Muscle layer of colon (tissue), 2 donors: ENCODE measurements around the gene MTTP.

Experiments used
- H3K27ac ChIP-seq: one replicate; pipeline ENCODE4 v1.7.0; 2013; ENCODE audit warnings: low read depth, mild to moderate bottlenecking, low read length, moderate library complexity
- H3K27me3 ChIP-seq, 2 donors: one replicate each; pipeline ENCODE4 v1.7.0; 2013; ENCODE audit warnings: low read length in 2 of 2, mild to moderate bottlenecking in 2 of 2; ENCODE audit not compliant: insufficient read depth in 2 of 2, control insufficient read depth in 1 of 2
- H3K36me3 ChIP-seq: one replicate; pipeline ENCODE4 v1.7.0; 2013; ENCODE audit warnings: mild to moderate bottlenecking, low read length; ENCODE audit not compliant: insufficient read depth
- H3K4me1 ChIP-seq: one replicate; pipeline ENCODE4 v1.7.0; 2013; ENCODE audit warnings: mild to moderate bottlenecking, low read length; ENCODE audit not compliant: insufficient read depth
- H3K4me3 ChIP-seq, 2 donors: one replicate each; pipeline ENCODE4 v1.7.0; 2013; ENCODE audit warnings: low read length in 2 of 2, low read depth in 1 of 2, mild to moderate bottlenecking in 1 of 2, moderate library complexity in 1 of 2
- H3K9ac ChIP-seq: one replicate; pipeline ENCODE4 v1.7.0; 2013; ENCODE audit warnings: low read length
- H3K9me3 ChIP-seq: one replicate; pipeline ENCODE4 v1.7.0; 2013; ENCODE audit warnings: mild to moderate bottlenecking, low read length
- donor health status: abdominal sarcoma.
- donor health status: Adenocarcinoma of cecum.

MTTP gene

GRCh38 chr4:99645036-99645435 is 70.4 kb downstream of the MTTP start:
- Histone ChIP-seq H3K27me3 (no peaks in the 10 kb centered on the region), H3K9me3 (no peaks in the 10 kb centered on the region), H3K36me3 (no peaks in the 10 kb centered on the region), H3K4me3 (no peak overlapping the region), H3K9ac (no peak overlapping the region), H3K4me1 (peaks cover 9% of the 10 kb centered on the region), H3K27ac (no peak overlapping the region)

- no peak overlapping the region for H3K9ac ChIP-seq
- peaks cover 9% of the 10 kb centered on the region for H3K4me1 ChIP-seq
- no peak overlapping the region for H3K4me3 ChIP-seq
- H3K27me3 ChIP-seq = no peaks in the 10 kb centered on the region
- no peaks in the 10 kb centered on the region for H3K36me3 ChIP-seq
- H3K27ac ChIP-seq = no peak overlapping the region
- H3K9me3 ChIP-seq = no peaks in the 10 kb centered on the region
Measured at GRCh38 chr4:99645638-99646037, 71.0 kb downstream of the MTTP start.

- no peaks in the 10 kb centered on the region for H3K9me3 ChIP-seq
- H3K4me3 ChIP-seq = no peak overlapping the region
- H3K9ac ChIP-seq = no peak overlapping the region
- no peaks in the 10 kb centered on the region for H3K27me3 ChIP-seq
- no peaks in the 10 kb centered on the region for H3K36me3 ChIP-seq
- H3K4me1 ChIP-seq = peaks cover 9% of the 10 kb centered on the region
- no peak overlapping the region for H3K27ac ChIP-seq
Measured at GRCh38 chr4:99647071-99647470, 72.4 kb downstream of the MTTP start.

- Histone ChIP-seq H3K4me3 (no peak overlapping the region), H3K36me3 (no peaks in the 10 kb centered on the region), H3K4me1 (peaks cover 1% of the 10 kb centered on the region), H3K9me3 (no peaks in the 10 kb centered on the region), H3K27me3 (no peaks in the 10 kb centered on the region), H3K9ac (no peak overlapping the region), H3K27ac (no peak overlapping the region)
Measured at GRCh38 chr4:99648321-99648720, 73.7 kb downstream of the MTTP start.

GRCh38 chr4:99649208-99649607 is 74.6 kb downstream of the MTTP start:
- H3K9me3 ChIP-seq = no peaks in the 10 kb centered on the region
- H3K36me3 ChIP-seq = no peaks in the 10 kb centered on the region
- no peak overlapping the region for H3K4me3 ChIP-seq
- no peaks in the 10 kb centered on the region for H3K27me3 ChIP-seq
- no peak overlapping the region for H3K9ac ChIP-seq
- H3K4me1 ChIP-seq = no peaks in the 10 kb centered on the region
- H3K27ac ChIP-seq = no peak overlapping the region

- Histone ChIP-seq H3K9ac (no peak overlapping the region), H3K4me3 (no peak overlapping the region), H3K9me3 (no peaks in the 10 kb centered on the region), H3K27me3 (no peaks in the 10 kb centered on the region), H3K4me1 (peaks cover 3% of the 10 kb centered on the region), H3K36me3 (no peaks in the 10 kb centered on the region), H3K27ac (no peak overlapping the region)
Measured at GRCh38 chr4:99649778-99650177, 75.2 kb downstream of the MTTP start.

- no peak overlapping the region for H3K27ac ChIP-seq
- H3K9ac ChIP-seq = no peak overlapping the region
Measured at GRCh38 chr4:99651016-99651769, 76.6 kb downstream of the MTTP start.

GRCh38 chr4:99651811-99652485 is 77.3 kb downstream of the MTTP start:
- no peaks in the 10 kb centered on the region for H3K27me3 ChIP-seq
- H3K9me3 ChIP-seq = no peaks in the 10 kb centered on the region
- H3K9ac ChIP-seq = no peak overlapping the region
- H3K36me3 ChIP-seq = no peaks in the 10 kb centered on the region
- H3K27ac ChIP-seq = no peak overlapping the region
- no peak overlapping the region for H3K4me3 ChIP-seq
- peaks cover 15% of the 10 kb centered on the region for H3K4me1 ChIP-seq

More at GRCh38 chr4:99651016-99651769, 76.6 kb downstream of the MTTP start:
- no peaks in the 10 kb centered on the region for H3K36me3 ChIP-seq
- no peaks in the 10 kb centered on the region for H3K27me3 ChIP-seq
- no peaks in the 10 kb centered on the region for H3K9me3 ChIP-seq
- H3K4me1 ChIP-seq = peaks cover 15% of the 10 kb centered on the region
- no peak overlapping the region for H3K4me3 ChIP-seq

- Histone ChIP-seq H3K9ac (no peak overlapping the region), H3K4me1 (peaks cover 15% of the 10 kb centered on the region), H3K27ac (no peak overlapping the region), H3K27me3 (no peaks in the 10 kb centered on the region), H3K4me3 (no peak overlapping the region), H3K36me3 (no peaks in the 10 kb centered on the region), H3K9me3 (no peaks in the 10 kb centered on the region)
Measured at GRCh38 chr4:99652596-99653436, 78.2 kb downstream of the MTTP start.

GRCh38 chr4:99653916-99654315 is 79.3 kb downstream of the MTTP start:
- H3K27ac ChIP-seq = no peak overlapping the region
- H3K9ac ChIP-seq = no peak overlapping the region
- no peaks in the 10 kb centered on the region for H3K36me3 ChIP-seq
- no peaks in the 10 kb centered on the region for H3K27me3 ChIP-seq
- H3K4me1 ChIP-seq = peaks cover 15% of the 10 kb centered on the region
- no peaks in the 10 kb centered on the region for H3K9me3 ChIP-seq
- H3K4me3 ChIP-seq = no peak overlapping the region

GRCh38 chr4:99654361-99654761 is 79.7 kb downstream of the MTTP start:
- H3K36me3 ChIP-seq = no peaks in the 10 kb centered on the region
- H3K27ac ChIP-seq = no peak overlapping the region
- H3K4me3 ChIP-seq = no peak overlapping the region
- H3K4me1 ChIP-seq = peaks cover 15% of the 10 kb centered on the region
- no peaks in the 10 kb centered on the region for H3K27me3 ChIP-seq
- no peaks in the 10 kb centered on the region for H3K9me3 ChIP-seq
- no peak overlapping the region for H3K9ac ChIP-seq
